Transverse colon (tissue), 4 donors: ENCODE results near the gene UNC45A. TPM values are rescaled to one million over a fixed set of nuclear protein-coding genes. Genes with fewer than 3 reads are reported as not detected.

Experiments
- DNase-seq: peaks from one replicate; pipeline ENCODE4 v3.0.0-alpha.2; 2019
- H3K27ac ChIP-seq, 4 donors: fragments of 200-600 bp; sonication (generic); 2 replicates each; pipeline ENCODE4 v1.5.1; 2016 to 2018; ENCODE audit warnings: inconsistent platforms in 4 of 4
- H3K27me3 ChIP-seq: fragments of 200-600 bp; sonication (generic); 2 replicates; pipeline ENCODE4 v1.5.1; 2017; ENCODE audit warnings: inconsistent platforms
- H3K36me3 ChIP-seq, 4 donors: fragments of 200-600 bp; sonication (generic); 2 replicates each; pipeline ENCODE4 v1.5.1; 2017 to 2019; ENCODE audit warnings: inconsistent platforms in 4 of 4
- H3K4me1 ChIP-seq, 4 donors: fragments of 200-600 bp; sonication (generic); 2 replicates each; pipeline ENCODE4 v1.5.1; 2017 to 2020; ENCODE audit warnings: inconsistent platforms in 4 of 4
- H3K4me3 ChIP-seq, 4 donors: fragments of 200-600 bp; sonication (generic); 1 replicate in 1 of 4; 2 replicates in 3 of 4; pipeline versions ENCODE4 v1.5.1 to v1.6.1; 2017 to 2019; ENCODE audit warnings: inconsistent platforms in 4 of 4
- H3K9me3 ChIP-seq, 2 donors: fragments of 200-600 bp; sonication (generic); 2 replicates each; pipeline ENCODE4 v1.5.1; 2017 to 2019; ENCODE audit warnings: inconsistent platforms in 2 of 2
- EP300 ChIP-seq: sonication (generic); formaldehyde crosslinking; IDR thresholded peaks from one replicate; pipeline ENCODE4 v1.6.1; 2017; ENCODE audit warnings: antibody characterized with exemption, low read depth
- POLR2A ChIP-seq: fragments of 450-650 bp; IDR thresholded peaks from one replicate; pipeline ENCODE4 v1.6.1; 2016; ENCODE audit warnings: antibody characterized with exemption, mild to moderate bottlenecking, moderate library complexity
- POLR2AphosphoS5 ChIP-seq, 3 donors: sonication (generic); formaldehyde crosslinking; IDR thresholded peaks; one replicate each; pipeline ENCODE4 v1.6.1; 2016; ENCODE audit warnings: antibody characterized with exemption in 3 of 3
- WGBS, 2 donors: methylation state at CpG; one replicate each; pipeline ENCODE4 v1.1.5; 2018; ENCODE audit warnings: low coverage in 1 of 2; 5-methylcytosine and 5-hydroxymethylcytosine counted together
- in situ Hi-C, 4 donors: fragments of 200-750 bp; cut with MboI; loops; one replicate each; pipeline versions ENCODE4 v1.15.0 to v1.15.1; 2017; ENCODE audit warnings: low sequenced_read_pairs in 3 of 4, low pct_ligation_motif_present in 1 of 4, low pct_unique_long_range_greater_than_20kb in 1 of 4
- intact Hi-C: fragments of 100-400 bp; cut with DNase I; formaldehyde crosslinking; loops from one replicate; pipeline ENCODE4 v1.15.1; 2023; ENCODE audit warnings: low total_unique reads
- total RNA-seq, 4 donors: library from RNA; depleted of rRNA; stranded (reverse); fragments of >200 nt; gene quantifications; one replicate each; pipeline ENCODE4 v1.1.0, GENCODE V29; 2016
- TF ChIP-seq, protein P1 (sequence below), 5 experiments: fragments of 200-600 bp in 3 of 5; fragments of 450-650 bp in 2 of 5; sonication (generic) in 3 of 5; IDR thresholded peaks; 1 replicate in 2 of 5; 2 replicates in 3 of 5; pipeline ENCODE4 v1.5.1; 2016 to 2017; ENCODE audit warnings: antibody characterized with exemption in 5 of 5, inconsistent platforms in 3 of 5, mild to moderate bottlenecking in 2 of 5, moderate library complexity in 1 of 5

UNC45A gene
- total RNA-seq, 4 donors from 2014 or later = 34.4 to 142 (median 52.9) TPM

DNA sequence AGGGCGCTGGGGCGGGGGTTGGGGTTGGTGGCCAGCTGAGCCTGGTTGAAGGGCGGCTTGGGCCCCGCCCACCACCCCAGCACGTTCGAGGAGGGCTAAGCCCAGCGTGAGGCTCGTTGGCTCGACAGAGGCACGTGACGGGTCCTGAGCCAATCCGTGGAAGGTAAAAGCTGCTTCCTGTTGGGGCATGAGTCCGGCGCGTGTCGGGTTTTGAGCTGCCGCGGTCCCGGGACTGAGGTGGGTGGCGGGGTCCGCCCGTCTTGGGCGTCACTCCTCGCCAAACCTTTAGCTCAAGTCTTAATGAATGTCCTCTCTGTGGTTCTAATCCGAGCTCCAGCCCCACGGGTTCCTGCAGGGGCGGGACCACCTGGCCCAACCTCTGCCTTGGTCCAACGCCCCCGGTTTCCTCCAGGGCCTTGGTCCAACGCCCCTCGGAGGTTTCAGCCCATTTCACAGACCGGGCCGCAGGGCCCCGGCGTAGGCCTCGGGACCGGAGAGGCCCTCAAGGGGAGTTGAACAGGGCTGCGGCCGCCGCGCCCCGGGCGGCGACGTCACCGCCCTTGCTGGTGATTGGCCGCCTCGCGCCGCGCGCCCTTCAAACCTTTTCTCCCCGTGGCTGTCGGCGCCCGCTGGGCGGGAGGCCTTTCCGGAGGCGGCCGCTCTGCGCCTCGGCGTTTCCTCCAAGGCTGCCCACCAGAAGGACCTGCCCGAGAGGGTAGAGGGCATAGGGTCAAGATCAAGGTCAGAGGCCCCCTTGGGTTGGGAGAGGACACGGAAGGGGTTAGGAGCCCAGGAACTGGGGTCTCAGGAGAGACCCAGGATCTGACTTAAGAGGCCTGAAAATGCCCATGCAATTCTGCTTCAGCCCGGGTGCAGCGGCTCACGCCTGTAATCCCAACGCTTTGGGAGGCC is 19.9 kb downstream of the UNC45A start, which contains the start of gene RCCD1:
RCCD1 (plus strand) TSS at position 173 of the 912 bp plus-strand sequence. CDS start 1,851 bp downstream, outside the sequence.
- peak within 1 kb of the TSS; percentile 49 to 73 (median 62) for H3K4me3 ChIP-seq
- 2 to 13% methylated on average over 3 to 48 of the region's 69 CpGs for WGBS, 2 donors
- H3K9me3 ChIP-seq = no peaks in the 10 kb centered on the region
- DNase-seq = peak; percentile 96
- H3K4me1 ChIP-seq = peaks cover 11 to 32% (median 20%) of the 10 kb centered on the region in 4 donors
- intact Hi-C loops (loop anchor here (10.0 kb wide), 1 partner anchor 320 kb away; no protein-coding TSS in a partner anchor), in situ Hi-C loops (loop anchor here in 3 of 4 donors (10.0 to 25.0 kb wide), 2 partner anchors 307 to 320 kb away; no protein-coding TSS in a partner anchor)
- TF ChIP-seq EP300 (no peak), POLR2AphosphoS5 (IDR thresholded peaks at IDR 0.05) (peak; percentile 58 to 90 (median 84)), POLR2A (peak; percentile 75)
- TF ChIP-seq, protein P1, sequence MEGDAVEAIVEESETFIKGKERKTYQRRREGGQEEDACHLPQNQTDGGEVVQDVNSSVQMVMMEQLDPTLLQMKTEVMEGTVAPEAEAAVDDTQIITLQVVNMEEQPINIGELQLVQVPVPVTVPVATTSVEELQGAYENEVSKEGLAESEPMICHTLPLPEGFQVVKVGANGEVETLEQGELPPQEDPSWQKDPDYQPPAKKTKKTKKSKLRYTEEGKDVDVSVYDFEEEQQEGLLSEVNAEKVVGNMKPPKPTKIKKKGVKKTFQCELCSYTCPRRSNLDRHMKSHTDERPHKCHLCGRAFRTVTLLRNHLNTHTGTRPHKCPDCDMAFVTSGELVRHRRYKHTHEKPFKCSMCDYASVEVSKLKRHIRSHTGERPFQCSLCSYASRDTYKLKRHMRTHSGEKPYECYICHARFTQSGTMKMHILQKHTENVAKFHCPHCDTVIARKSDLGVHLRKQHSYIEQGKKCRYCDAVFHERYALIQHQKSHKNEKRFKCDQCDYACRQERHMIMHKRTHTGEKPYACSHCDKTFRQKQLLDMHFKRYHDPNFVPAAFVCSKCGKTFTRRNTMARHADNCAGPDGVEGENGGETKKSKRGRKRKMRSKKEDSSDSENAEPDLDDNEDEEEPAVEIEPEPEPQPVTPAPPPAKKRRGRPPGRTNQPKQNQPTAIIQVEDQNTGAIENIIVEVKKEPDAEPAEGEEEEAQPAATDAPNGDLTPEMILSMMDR (IDR thresholded peaks at IDR 0.05) = no peak
- H3K27ac ChIP-seq = peak within 1 kb of the TSS; percentile 93 to 98 (median 94)
- peaks cover 0 to 5% (median 0%) of the 10 kb centered on the region in 4 donors for H3K36me3 ChIP-seq
- H3K27me3 ChIP-seq = no peaks in the 10 kb centered on the region

DNA sequence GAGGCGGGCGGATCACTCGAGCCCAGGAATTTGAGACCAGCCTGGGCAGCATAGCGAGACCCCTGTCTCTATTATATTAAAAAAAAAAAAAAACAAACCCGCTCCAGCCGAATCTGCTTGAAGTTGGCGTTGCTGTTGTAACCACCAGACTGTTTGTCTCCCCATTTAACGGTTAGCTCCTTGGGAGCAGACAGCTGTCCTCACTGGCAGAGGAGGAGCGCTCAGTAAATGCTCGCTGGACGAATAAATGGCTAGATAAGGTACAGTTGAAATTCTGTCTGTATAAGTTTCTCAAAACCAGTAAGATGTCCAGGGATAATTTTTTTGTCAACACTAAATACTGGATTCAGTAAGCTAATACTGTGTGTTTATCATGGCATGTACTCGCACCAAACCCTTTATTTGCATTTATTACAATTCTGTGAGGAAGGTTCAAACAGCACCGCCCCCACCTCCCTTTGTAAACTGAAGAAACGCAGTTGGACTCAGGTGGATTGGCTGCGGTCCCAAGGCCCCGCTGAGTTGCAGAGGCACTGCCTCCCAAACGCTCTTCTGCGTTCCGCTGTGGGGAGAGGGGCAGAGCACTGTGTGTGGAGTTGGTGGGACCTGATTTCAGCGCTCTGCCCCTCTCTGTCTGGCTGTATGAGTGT is 20.7 kb downstream of the UNC45A start:
- no peak for TF ChIP-seq POLR2AphosphoS5 (IDR thresholded peaks at IDR 0.05)
- Histone ChIP-seq H3K4me1 (peaks cover 11 to 32% (median 20%) of the 10 kb centered on the region in 4 donors), H3K4me3 (peak overlapping the region in 3 of 4 donors; percentile 62 to 73 (median 67)), H3K27me3 (no peaks in the 10 kb centered on the region), H3K9me3 (no peaks in the 10 kb centered on the region), H3K27ac (peak overlapping the region in 3 of 4 donors; percentile 93 to 98 (median 95)), H3K36me3 (peaks cover 0 to 5% (median 0%) of the 10 kb centered on the region in 4 donors)
- peak; percentile 63 for DNase-seq
- in situ Hi-C loops (loop anchor here in 3 of 4 donors (10.0 to 25.0 kb wide), 2 partner anchors 307 to 319 kb away; no protein-coding TSS in a partner anchor), intact Hi-C loops (loop anchor here (10.0 kb wide), 1 partner anchor 319 kb away; no protein-coding TSS in a partner anchor)
- WGBS, 2 donors = 0 to 46% methylated on average over 1 to 20 of the region's 20 CpGs

DNA sequence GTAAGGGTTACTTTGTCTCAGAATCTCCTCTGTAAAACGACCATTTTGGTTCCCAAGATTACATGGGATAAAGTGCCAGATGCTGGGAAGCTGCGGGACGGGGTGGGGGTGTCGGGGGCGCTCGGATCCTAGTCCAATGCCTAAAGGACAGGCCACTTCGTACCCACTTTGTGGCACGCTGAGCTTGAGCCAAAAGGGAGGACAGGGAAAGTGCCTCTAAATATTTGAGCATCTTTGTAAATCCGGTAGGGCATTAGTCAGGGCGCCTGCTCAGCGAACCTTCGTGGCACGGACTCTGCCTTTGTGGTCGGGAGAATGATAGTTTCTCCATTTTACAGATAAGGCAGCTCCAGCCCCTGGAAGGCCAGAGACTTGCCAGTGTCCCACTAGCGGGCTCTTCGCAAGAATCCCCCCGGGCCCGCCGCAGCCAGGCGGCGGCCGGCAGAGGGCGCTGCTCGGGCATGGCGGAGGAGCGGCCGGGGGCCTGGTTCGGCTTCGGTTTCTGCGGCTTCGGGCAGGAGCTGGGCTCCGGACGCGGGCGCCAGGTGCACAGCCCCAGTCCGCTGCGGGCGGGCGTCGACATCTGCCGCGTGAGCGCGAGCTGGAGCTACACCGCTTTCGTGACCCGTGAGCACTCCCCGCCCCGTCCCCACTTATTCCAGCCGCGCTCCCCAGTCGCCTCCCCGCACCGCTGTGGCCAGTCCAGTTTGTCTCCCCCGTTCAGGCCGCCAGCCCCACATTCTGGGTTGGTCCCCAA is 21.4 kb downstream of the UNC45A start:
- in situ Hi-C loops = loop anchor here in 3 of 4 donors (10.0 to 25.0 kb wide), 2 partner anchors 306 to 318 kb away; no protein-coding TSS in a partner anchor
- TF ChIP-seq, protein P1 (IDR thresholded peaks at IDR 0.05) = peak; percentile 89 to 97 (median 95)
- TF ChIP-seq EP300 (no peak), POLR2AphosphoS5 (IDR thresholded peaks at IDR 0.05) (peak in 1 of 3 donors; percentile 8)
- WGBS, 2 donors = 3 to 10% methylated on average over 4 to 37 of the region's 56 CpGs
- Histone ChIP-seq H3K27ac (peak overlapping the region; percentile 64 to 98 (median 84)), H3K9me3 (no peaks in the 10 kb centered on the region), H3K27me3 (no peaks in the 10 kb centered on the region), H3K4me3 (peak overlapping the region; percentile 43 to 67 (median 64)), H3K4me1 (peaks cover 11 to 32% (median 20%) of the 10 kb centered on the region in 4 donors), H3K36me3 (peaks cover 0 to 4% (median 1%) of the 10 kb centered on the region in 4 donors)
- DNase-seq = peak; percentile 82
- intact Hi-C loops = loop anchor here (10.0 kb wide), 1 partner anchor 318 kb away; no protein-coding TSS in a partner anchor
